ENCODE data around the gene TSR3. TPM values are rescaled to one million over a fixed set of nuclear protein-coding genes. Genes with fewer than 3 reads are reported as not detected.

Gene TSR3
- total RNA-seq, 2 donors from 2014 or later, result 70.5 to 98.8 TPM

DNA sequence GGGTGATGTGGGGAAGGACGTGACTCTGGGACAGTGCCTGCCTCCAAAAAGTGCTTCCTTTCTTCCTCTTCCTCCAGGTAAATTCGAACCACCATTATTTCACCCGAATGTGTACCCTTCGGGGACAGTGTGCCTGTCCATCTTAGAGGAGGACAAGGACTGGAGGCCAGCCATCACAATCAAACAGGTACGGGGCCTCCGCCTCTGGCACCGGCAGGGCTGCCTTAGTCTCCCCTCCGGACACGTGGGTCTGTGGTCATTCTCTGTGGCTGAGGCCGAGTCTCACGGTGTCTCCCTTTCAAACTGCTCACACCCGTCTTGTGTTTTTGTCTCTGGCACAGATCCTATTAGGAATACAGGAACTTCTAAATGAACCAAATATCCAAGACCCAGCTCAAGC, 31.6 kb downstream of the TSR3 start:
- ATAC-seq, result no peak
- intact Hi-C loops (cut with DNase I), result no loop called here
- Histone ChIP-seq H3K27ac (no peak overlapping the region), H3K9me3 (no peaks in the 10 kb centered on the region), H3K4me3 (no peak overlapping the region), H3K4me1 (no peaks in the 10 kb centered on the region), H3K27me3 (no peaks in the 10 kb centered on the region), H3K36me3 (replicated peaks in 1 of 2; ENCODE audit: insufficient read depth in 1 of 2, low read depth in 2 of 2) (peaks cover 24 to 60% of the 10 kb centered on the region in 2 donors)
- TF ChIP-seq POLR2A (IDR thresholded peaks at IDR 0.05), result no peak
- DNase-seq, result no peak
- WGBS, 2 donors, result 80 to 83% methylated on average over 12 of the region's 12 CpGs

DNA sequence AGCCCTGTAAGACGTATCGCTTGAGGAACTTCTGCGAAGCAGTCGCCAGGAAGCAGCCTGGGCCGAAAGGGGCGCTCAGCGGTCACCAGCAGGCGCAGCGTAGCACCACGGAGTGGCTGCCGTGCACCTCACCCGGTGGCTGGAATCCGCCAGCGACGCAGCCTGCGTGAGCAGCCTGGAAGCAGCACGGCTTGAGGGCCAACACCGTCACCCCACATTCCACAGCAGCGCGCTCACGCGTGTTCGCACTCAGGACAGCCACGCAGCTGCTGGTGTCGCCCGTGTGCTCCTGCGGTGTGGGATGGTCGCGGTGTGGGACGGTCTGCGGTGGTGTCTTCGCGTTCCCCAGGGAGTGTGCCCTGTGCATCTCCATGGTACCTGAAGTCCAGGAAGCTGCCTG, 32.6 kb downstream of the TSR3 start:
- 86 to 88% methylated on average over 16 to 20 of the region's 33 CpGs for WGBS, 2 donors
- Histone ChIP-seq H3K4me1 (no peaks in the 10 kb centered on the region), H3K27me3 (no peaks in the 10 kb centered on the region), H3K9me3 (no peaks in the 10 kb centered on the region), H3K36me3 (replicated peaks in 1 of 2; ENCODE audit: insufficient read depth in 1 of 2, low read depth in 2 of 2) (peaks cover 24 to 65% of the 10 kb centered on the region in 2 donors), H3K27ac (no peak overlapping the region), H3K4me3 (no peak overlapping the region)
- TF ChIP-seq, protein P1, sequence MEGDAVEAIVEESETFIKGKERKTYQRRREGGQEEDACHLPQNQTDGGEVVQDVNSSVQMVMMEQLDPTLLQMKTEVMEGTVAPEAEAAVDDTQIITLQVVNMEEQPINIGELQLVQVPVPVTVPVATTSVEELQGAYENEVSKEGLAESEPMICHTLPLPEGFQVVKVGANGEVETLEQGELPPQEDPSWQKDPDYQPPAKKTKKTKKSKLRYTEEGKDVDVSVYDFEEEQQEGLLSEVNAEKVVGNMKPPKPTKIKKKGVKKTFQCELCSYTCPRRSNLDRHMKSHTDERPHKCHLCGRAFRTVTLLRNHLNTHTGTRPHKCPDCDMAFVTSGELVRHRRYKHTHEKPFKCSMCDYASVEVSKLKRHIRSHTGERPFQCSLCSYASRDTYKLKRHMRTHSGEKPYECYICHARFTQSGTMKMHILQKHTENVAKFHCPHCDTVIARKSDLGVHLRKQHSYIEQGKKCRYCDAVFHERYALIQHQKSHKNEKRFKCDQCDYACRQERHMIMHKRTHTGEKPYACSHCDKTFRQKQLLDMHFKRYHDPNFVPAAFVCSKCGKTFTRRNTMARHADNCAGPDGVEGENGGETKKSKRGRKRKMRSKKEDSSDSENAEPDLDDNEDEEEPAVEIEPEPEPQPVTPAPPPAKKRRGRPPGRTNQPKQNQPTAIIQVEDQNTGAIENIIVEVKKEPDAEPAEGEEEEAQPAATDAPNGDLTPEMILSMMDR (IDR thresholded peaks at IDR 0.05), result no peak
- TF ChIP-seq POLR2A (IDR thresholded peaks at IDR 0.05), result no peak
- no peak for DNase-seq
- no peak for ATAC-seq
- intact Hi-C loops (cut with DNase I), result no loop called here

DNA sequence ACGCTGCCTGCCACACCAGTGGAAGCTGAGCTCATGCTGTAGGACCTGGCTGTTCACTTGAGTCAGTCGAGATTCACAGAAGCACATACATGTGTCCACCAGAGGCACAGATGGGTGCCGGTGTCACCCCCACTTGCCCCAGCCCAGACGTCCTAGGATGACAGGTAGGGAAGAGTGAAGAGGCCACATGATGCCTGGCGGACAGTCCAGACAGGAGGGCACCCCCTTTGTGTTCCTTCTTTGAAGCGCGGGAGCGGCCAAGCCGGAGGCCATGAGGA, 33.5 kb downstream of the TSR3 start:
- intact Hi-C loops (cut with DNase I), result no loop called here

DNA sequence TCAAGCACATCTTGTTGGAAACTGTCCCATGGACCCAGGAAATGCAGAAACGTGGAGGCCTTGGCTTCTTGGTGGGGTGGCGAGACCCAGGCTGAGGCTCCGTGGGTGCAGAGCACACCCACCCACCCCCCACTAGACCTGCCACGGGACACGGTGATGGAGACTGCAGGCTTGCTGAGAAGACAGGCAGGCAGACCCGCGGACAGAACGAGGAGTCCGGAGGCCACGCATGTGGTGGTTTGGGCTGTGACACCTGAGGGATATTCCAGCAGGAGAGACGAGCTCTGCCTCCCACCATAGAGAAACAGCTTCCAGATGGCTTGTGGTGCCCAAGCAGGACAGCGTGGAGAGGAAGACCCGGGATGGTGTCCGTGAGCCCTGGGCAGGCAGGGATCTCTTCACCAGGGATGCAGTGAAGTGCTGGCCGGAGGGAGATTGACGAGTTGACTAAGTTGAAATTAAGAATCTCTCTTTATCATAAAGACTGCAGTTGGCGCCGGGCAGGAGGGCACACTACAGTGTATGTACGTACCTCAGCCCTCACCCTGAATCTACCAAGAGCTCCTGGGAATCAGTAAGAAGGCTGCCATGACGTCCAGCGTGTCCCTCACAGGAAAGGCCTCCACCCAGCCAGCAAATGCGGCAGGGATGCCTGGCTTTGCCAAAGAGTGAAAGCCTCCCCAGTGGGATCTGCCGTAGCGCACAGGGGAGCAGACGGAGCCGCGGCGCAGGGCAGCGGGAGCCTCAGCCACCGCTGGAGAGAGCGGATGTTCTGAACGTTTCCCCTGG, 34.0 kb downstream of the TSR3 start:
- no peaks in the 10 kb centered on the region for H3K9me3 ChIP-seq
- peaks cover 6% of the 10 kb centered on the region for H3K4me1 ChIP-seq
- no peak for DNase-seq
- H3K36me3 ChIP-seq (replicated peaks in 1 of 2; ENCODE audit: insufficient read depth in 1 of 2, low read depth in 2 of 2), result peaks cover 24 to 59% of the 10 kb centered on the region in 2 donors
- H3K27me3 ChIP-seq, result no peaks in the 10 kb centered on the region
- no peak overlapping the region for H3K4me3 ChIP-seq
- WGBS, 2 donors, result 86 to 96% methylated on average over 19 to 32 of the region's 32 CpGs
- intact Hi-C loops (cut with DNase I), result no loop called here
- no peak for ATAC-seq
- TF ChIP-seq POLR2A (IDR thresholded peaks at IDR 0.05), result no peak
- TF ChIP-seq, protein P1 (IDR thresholded peaks at IDR 0.05), result no peak
- H3K27ac ChIP-seq, result no peak overlapping the region

More for the DNA sequence above, 33.5 kb downstream of the TSR3 start:
- Histone ChIP-seq H3K4me1 (peaks cover under 1% of the 10 kb centered on the region), H3K4me3 (no peak overlapping the region), H3K27ac (no peak overlapping the region), H3K36me3 (replicated peaks in 1 of 2; ENCODE audit: insufficient read depth in 1 of 2, low read depth in 2 of 2) (peaks cover 24 to 60% of the 10 kb centered on the region in 2 donors), H3K9me3 (no peaks in the 10 kb centered on the region), H3K27me3 (no peaks in the 10 kb centered on the region)
- 79 to 83% methylated on average over 6 to 9 of the region's 9 CpGs for WGBS, 2 donors
- ATAC-seq, result no peak
- TF ChIP-seq, protein P1 (IDR thresholded peaks at IDR 0.05), result no peak
- TF ChIP-seq POLR2A (IDR thresholded peaks at IDR 0.05), result no peak
- DNase-seq, result no peak

DNA sequence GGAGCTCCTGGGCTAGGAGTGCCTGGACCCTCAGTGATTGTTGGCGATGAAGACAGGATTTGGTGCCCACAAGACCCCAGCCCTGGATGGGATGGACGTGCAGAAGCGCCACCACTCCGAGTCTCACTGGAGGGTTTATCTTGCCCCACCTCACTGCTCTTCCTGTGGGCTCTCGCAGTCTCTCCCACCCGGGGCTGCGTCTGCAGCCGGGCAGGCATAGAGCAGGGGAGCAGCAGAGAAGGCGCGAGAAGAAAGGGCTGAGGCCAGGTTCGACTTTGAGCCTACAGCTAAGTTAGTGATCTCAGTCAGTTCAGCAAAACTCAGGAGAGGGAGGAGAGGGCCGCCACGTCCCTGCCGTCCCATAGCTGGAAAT, 35.7 kb downstream of the TSR3 start:
- peaks cover 23 to 59% of the 10 kb centered on the region in 2 donors for H3K36me3 ChIP-seq (replicated peaks in 1 of 2; ENCODE audit: insufficient read depth in 1 of 2, low read depth in 2 of 2)
- TF ChIP-seq, protein P1 (IDR thresholded peaks at IDR 0.05), result no peak
- TF ChIP-seq POLR2A (IDR thresholded peaks at IDR 0.05), result no peak
- intact Hi-C loops (cut with DNase I), result no loop called here
- no peaks in the 10 kb centered on the region for H3K27me3 ChIP-seq
- no peaks in the 10 kb centered on the region for H3K9me3 ChIP-seq
- H3K27ac ChIP-seq, result no peak overlapping the region
- no peak for DNase-seq
- H3K4me3 ChIP-seq, result no peak overlapping the region
- WGBS, 2 donors, result 78 to 85% methylated on average over 13 to 14 of the region's 14 CpGs
- no peak for ATAC-seq
- H3K4me1 ChIP-seq, result peaks cover 22% of the 10 kb centered on the region

Measured in body of pancreas (tissue), 4 donors.